H9 (cell line): ENCODE data around the gene ALG9. TPM values are rescaled to one million over a fixed set of nuclear protein-coding genes. Genes with fewer than 3 reads are reported as not detected.

Experiments
- DNase-seq: peaks from one replicate; pipeline ENCODE4 v3.0.0-alpha.2; 2017
- H2AFZ ChIP-seq: one replicate; pipeline ENCODE4 v1.6.1; 2013; ENCODE audit warnings: mild to moderate bottlenecking, low read length, control low read depth, moderate library complexity
- H2AK5ac ChIP-seq: 2 replicates; pipeline ENCODE4 v1.6.1; 2013; ENCODE audit warnings: low read length, control low read depth, mixed read lengths; ENCODE audit not compliant: insufficient read length
- H2BK120ac ChIP-seq: one replicate; pipeline ENCODE4 v1.6.1; 2013; ENCODE audit warnings: low read depth, mild to moderate bottlenecking, low read length, control low read depth, inconsistent platforms; ENCODE audit not compliant: poor library complexity, severe bottlenecking
- H2BK12ac ChIP-seq: 2 replicates; pipeline ENCODE4 v1.6.1; 2013; ENCODE audit warnings: low read length, control low read depth, mixed read lengths, low read depth; ENCODE audit not compliant: insufficient read length
- H2BK15ac ChIP-seq: 2 replicates; pipeline ENCODE4 v1.6.1; 2013; ENCODE audit warnings: low read depth, low read length, control low read depth
- H2BK20ac ChIP-seq: one replicate; pipeline ENCODE4 v1.6.1; 2013; ENCODE audit warnings: low read depth, mild to moderate bottlenecking, low read length, control low read depth, inconsistent platforms; ENCODE audit not compliant: poor library complexity, severe bottlenecking
- H2BK5ac ChIP-seq: 2 replicates; pipeline ENCODE4 v1.6.1; 2013; ENCODE audit warnings: low read length, control low read depth, mixed read lengths; ENCODE audit not compliant: insufficient read length
- H3K14ac ChIP-seq: 2 replicates; pipeline ENCODE4 v1.6.1; 2013; ENCODE audit warnings: low read length, control low read depth; ENCODE audit not compliant: insufficient read depth
- H3K18ac ChIP-seq: 2 replicates; pipeline ENCODE4 v1.6.1; 2013; ENCODE audit warnings: low read depth, mild to moderate bottlenecking, mixed read lengths, low read length, control low read depth; ENCODE audit not compliant: insufficient read length
- H3K23ac ChIP-seq: 2 replicates; pipeline ENCODE4 v1.6.1; 2013; ENCODE audit warnings: low read length, control low read depth, mixed read lengths, low read depth; ENCODE audit not compliant: insufficient read length
- H3K23me2 ChIP-seq: 2 replicates; pipeline ENCODE4 v1.6.1; 2013; ENCODE audit warnings: low read depth, mild to moderate bottlenecking, mixed read lengths, low read length, control low read depth; ENCODE audit not compliant: insufficient read length, poor library complexity, severe bottlenecking
- H3K27ac ChIP-seq: 2 replicates; pipeline ENCODE4 v1.5.1; 2013; ENCODE audit warnings: low read length, control low read depth, mixed read lengths, low read depth; ENCODE audit not compliant: insufficient read length
- H3K27me3 ChIP-seq: 2 replicates; pipeline ENCODE4 v1.6.1; 2013; ENCODE audit warnings: low read length, control low read depth, inconsistent platforms; ENCODE audit not compliant: insufficient read depth
- H3K4ac ChIP-seq: 2 replicates; pipeline ENCODE4 v1.6.1; 2013; ENCODE audit warnings: low read depth, mild to moderate bottlenecking, control low read depth, inconsistent platforms, low read length, moderate library complexity
- H3K4me1 ChIP-seq: 2 replicates; pipeline ENCODE4 v1.6.1; 2013; ENCODE audit warnings: low read length, control low read depth, inconsistent platforms; ENCODE audit not compliant: insufficient read depth
- H3K4me2 ChIP-seq: 2 replicates; pipeline ENCODE4 v1.6.1; 2013; ENCODE audit warnings: low read length, control low read depth, mixed read lengths; ENCODE audit not compliant: insufficient read length, insufficient read depth
- H3K56ac ChIP-seq: 2 replicates; pipeline ENCODE4 v1.6.1; 2013; ENCODE audit warnings: low read depth, mild to moderate bottlenecking, mixed read lengths, low read length, control low read depth; ENCODE audit not compliant: insufficient read length
- H3K79me1 ChIP-seq: 2 replicates; pipeline ENCODE4 v1.6.1; 2013; ENCODE audit warnings: low read depth, mild to moderate bottlenecking, moderate library complexity, low read length, control low read depth, inconsistent platforms; ENCODE audit not compliant: insufficient read depth, poor library complexity, severe bottlenecking
- H3K79me2 ChIP-seq: 2 replicates; pipeline ENCODE4 v1.6.1; 2013; ENCODE audit warnings: low read length, control low read depth, inconsistent platforms; ENCODE audit not compliant: insufficient read depth
- H3K9ac ChIP-seq: 2 replicates; pipeline ENCODE4 v1.6.1; 2013; ENCODE audit warnings: low read length, control low read depth, mixed read lengths; ENCODE audit not compliant: insufficient read length; ENCODE audit errors: extremely low read depth
- H3K9me3 ChIP-seq: one replicate; pipeline ENCODE4 v1.6.1; 2013; ENCODE audit warnings: low read depth, low read length, inconsistent platforms; ENCODE audit not compliant: control insufficient read depth
- H3T11ph ChIP-seq: one replicate; pipeline ENCODE4 v1.6.1; 2013; ENCODE audit warnings: mild to moderate bottlenecking, low read length, control low read depth, inconsistent platforms
- H4K20me1 ChIP-seq: one replicate; pipeline ENCODE4 v1.6.1; 2013; ENCODE audit not compliant: control insufficient read depth, insufficient read length, insufficient read depth
- H4K5ac ChIP-seq: 2 replicates; pipeline ENCODE4 v1.6.1; 2013; ENCODE audit warnings: low read depth, mild to moderate bottlenecking, mixed read lengths, low read length, control low read depth; ENCODE audit not compliant: insufficient read length
- H4K8ac ChIP-seq: replicated peaks from 2 replicates; pipeline ENCODE4 v1.6.1; 2013; ENCODE audit warnings: low read length, control low read depth, mixed read lengths, low read depth; ENCODE audit not compliant: insufficient read length
- H4K91ac ChIP-seq: 2 replicates; pipeline ENCODE4 v1.6.1; 2013; ENCODE audit warnings: low read depth, mild to moderate bottlenecking, moderate library complexity, mixed read lengths, low read length, control low read depth; ENCODE audit not compliant: insufficient read length
- H3K27ac Mint-ChIP-seq, 3 experiments: 2 replicates in 2 of 3; 3 replicates in 1 of 3; pipeline ENCODE4 v1.8.0; 2020 to 2021; ENCODE audit warnings: mixed read lengths in 3 of 3, mild to moderate bottlenecking in 1 of 3, moderate library complexity in 1 of 3
- H3K27me3 Mint-ChIP-seq: 2 replicates; pipeline ENCODE4 v1.8.0; 2021; ENCODE audit warnings: low read depth, mild to moderate bottlenecking, moderate library complexity, mixed read lengths
- H3K36me3 Mint-ChIP-seq, 3 experiments: 2 replicates in 2 of 3; 3 replicates in 1 of 3; pipeline ENCODE4 v1.8.0; 2020 to 2021; ENCODE audit warnings: low read depth in 3 of 3, mixed read lengths in 3 of 3; ENCODE audit not compliant: insufficient read depth in 1 of 3
- H3K4me1 Mint-ChIP-seq, 2 experiments: 2 replicates each; pipeline ENCODE4 v1.8.0; 2020; ENCODE audit warnings: mixed read lengths in 2 of 2
- H3K4me3 Mint-ChIP-seq, 2 experiments: 2 replicates in 1 of 2; 3 replicates in 1 of 2; pipeline ENCODE4 v1.8.0; 2020 to 2021; ENCODE audit warnings: mild to moderate bottlenecking in 2 of 2, mixed read lengths in 2 of 2, moderate library complexity in 1 of 2
- H3K9me3 Mint-ChIP-seq, 2 experiments: 2 replicates in 1 of 2; 3 replicates in 1 of 2; pipeline ENCODE4 v1.8.0; 2020; ENCODE audit warnings: mild to moderate bottlenecking in 2 of 2, mixed read lengths in 2 of 2, moderate library complexity in 1 of 2
- total RNA-seq: library from RNA; stranded (reverse); gene quantifications from 2 replicates; pipeline ENCODE4 v1.2.1, GENCODE V29; 2021
- TF ChIP-seq, protein P1 (sequence below): fragments of 200-600 bp; sonication (generic); conservative IDR thresholded peaks from 3 replicates; pipeline ENCODE4 v1.8.0; 2021; ENCODE audit warnings: antibody characterized with exemption, mild to moderate bottlenecking

The ALG9 gene
- total RNA-seq, 1 experiment from 2014 or later, result 26.0 TPM

DNA sequence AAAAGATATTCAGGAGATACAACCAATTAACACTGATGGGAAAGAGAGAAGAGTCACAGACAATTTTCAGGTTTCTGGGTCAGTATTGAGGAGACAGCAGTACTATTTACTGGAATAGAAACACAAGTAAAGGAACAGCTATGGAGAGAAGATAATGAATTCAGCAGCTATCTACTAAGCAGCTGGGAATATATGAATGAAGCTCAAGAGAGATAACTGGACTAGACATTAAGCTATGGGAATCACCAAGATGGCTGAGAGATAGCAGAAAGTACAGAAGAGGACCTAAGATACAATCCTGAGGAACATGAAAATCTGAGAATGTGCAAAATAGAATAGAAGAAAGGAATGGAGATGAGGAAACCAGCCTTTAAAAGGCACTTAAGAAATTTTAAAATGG is 15.9 kb downstream of the ALG9 start:
- no peaks in the 10 kb centered on the region for H3K4me1 Mint-ChIP-seq
- peaks cover 0 to 29% (median 11%) of the 10 kb centered on the region in 3 experiments; a peak in 5 of 7 replicates for H3K36me3 Mint-ChIP-seq
- Histone ChIP-seq H3K18ac (no peak overlapping the region), H3K27me3 (no peaks in the 10 kb centered on the region), H3K4me2 (no peak overlapping the region), H3K9ac (no peak overlapping the region), H3K23me2 (no peaks in the 10 kb centered on the region), H2BK5ac (no peak overlapping the region), H3K27ac (no peak overlapping the region), H3K4me1 (no peaks in the 10 kb centered on the region), H3K4ac (no peak overlapping the region), H2AFZ (no peak overlapping the region), H4K91ac (no peak overlapping the region), H3K9me3 (no peaks in the 10 kb centered on the region), H3K23ac (no peak overlapping the region), H4K20me1 (no peaks in the 10 kb centered on the region), H2BK15ac (no peak overlapping the region), H2BK120ac (no peak overlapping the region), H4K8ac (no peak overlapping the region), H2AK5ac (no peak overlapping the region), H2BK20ac (no peak overlapping the region), H3T11ph (no peak overlapping the region), H4K5ac (no peak overlapping the region), H2BK12ac (no peak overlapping the region), H3K56ac (no peak overlapping the region), H3K79me2 (no peaks in the 10 kb centered on the region), H3K14ac (no peak overlapping the region), H3K79me1 (no peaks in the 10 kb centered on the region)
- DNase-seq, result no peak
- H3K4me3 Mint-ChIP-seq, result no peak overlapping the region
- no peaks in the 10 kb centered on the region for H3K27me3 Mint-ChIP-seq
- TF ChIP-seq, protein P1, sequence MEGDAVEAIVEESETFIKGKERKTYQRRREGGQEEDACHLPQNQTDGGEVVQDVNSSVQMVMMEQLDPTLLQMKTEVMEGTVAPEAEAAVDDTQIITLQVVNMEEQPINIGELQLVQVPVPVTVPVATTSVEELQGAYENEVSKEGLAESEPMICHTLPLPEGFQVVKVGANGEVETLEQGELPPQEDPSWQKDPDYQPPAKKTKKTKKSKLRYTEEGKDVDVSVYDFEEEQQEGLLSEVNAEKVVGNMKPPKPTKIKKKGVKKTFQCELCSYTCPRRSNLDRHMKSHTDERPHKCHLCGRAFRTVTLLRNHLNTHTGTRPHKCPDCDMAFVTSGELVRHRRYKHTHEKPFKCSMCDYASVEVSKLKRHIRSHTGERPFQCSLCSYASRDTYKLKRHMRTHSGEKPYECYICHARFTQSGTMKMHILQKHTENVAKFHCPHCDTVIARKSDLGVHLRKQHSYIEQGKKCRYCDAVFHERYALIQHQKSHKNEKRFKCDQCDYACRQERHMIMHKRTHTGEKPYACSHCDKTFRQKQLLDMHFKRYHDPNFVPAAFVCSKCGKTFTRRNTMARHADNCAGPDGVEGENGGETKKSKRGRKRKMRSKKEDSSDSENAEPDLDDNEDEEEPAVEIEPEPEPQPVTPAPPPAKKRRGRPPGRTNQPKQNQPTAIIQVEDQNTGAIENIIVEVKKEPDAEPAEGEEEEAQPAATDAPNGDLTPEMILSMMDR, result no peak
- H3K9me3 Mint-ChIP-seq, result no peaks in the 10 kb centered on the region
- no peak overlapping the region for H3K27ac Mint-ChIP-seq
